Muscle layer of colon (tissue), 2 donors: ENCODE data around the gene TPRX2.
"Not testable (repeated sequence)": the region's sequence is repeated elsewhere in the genome, so short reads cannot be mapped to it uniquely, and the experiment has no call there.

Experiments used
- H3K27ac ChIP-seq: one replicate; pipeline ENCODE4 v1.7.0; 2013; ENCODE audit warnings: low read depth, mild to moderate bottlenecking, low read length, moderate library complexity
- H3K27me3 ChIP-seq, 2 donors: one replicate each; pipeline ENCODE4 v1.7.0; 2013; ENCODE audit warnings: low read length in 2 of 2, mild to moderate bottlenecking in 2 of 2; ENCODE audit not compliant: insufficient read depth in 2 of 2, control insufficient read depth in 1 of 2
- H3K36me3 ChIP-seq: one replicate; pipeline ENCODE4 v1.7.0; 2013; ENCODE audit warnings: mild to moderate bottlenecking, low read length; ENCODE audit not compliant: insufficient read depth
- H3K4me1 ChIP-seq: one replicate; pipeline ENCODE4 v1.7.0; 2013; ENCODE audit warnings: mild to moderate bottlenecking, low read length; ENCODE audit not compliant: insufficient read depth
- H3K4me3 ChIP-seq, 2 donors: one replicate each; pipeline ENCODE4 v1.7.0; 2013; ENCODE audit warnings: low read length in 2 of 2, low read depth in 1 of 2, mild to moderate bottlenecking in 1 of 2, moderate library complexity in 1 of 2
- H3K9ac ChIP-seq: one replicate; pipeline ENCODE4 v1.7.0; 2013; ENCODE audit warnings: low read length
- H3K9me3 ChIP-seq: one replicate; pipeline ENCODE4 v1.7.0; 2013; ENCODE audit warnings: mild to moderate bottlenecking, low read length
- donor health status: abdominal sarcoma.
- donor health status: Adenocarcinoma of cecum.

Gene TPRX2

DNA sequence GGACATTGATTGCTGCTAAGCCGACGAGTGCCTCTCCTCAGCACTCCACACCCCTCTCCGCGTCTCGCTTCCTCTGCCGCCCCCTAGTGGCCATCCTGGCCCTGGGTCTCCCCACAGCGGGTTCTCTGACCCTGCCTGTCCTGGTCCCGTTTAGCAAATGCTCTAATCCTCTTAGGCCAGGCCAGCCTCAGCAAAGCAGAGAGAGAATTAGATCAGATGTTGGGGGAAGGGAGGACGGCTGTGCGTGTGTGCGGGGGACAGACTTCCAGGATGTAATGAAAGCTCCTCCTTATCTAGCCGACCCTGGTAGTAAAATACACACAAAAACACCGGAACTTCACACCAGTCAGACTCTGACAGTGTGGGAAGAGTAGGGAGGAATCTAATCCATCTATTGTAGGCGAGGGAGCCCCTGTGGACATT, 4.5 kb downstream of the TPRX2 start:
- H3K27ac ChIP-seq = no peak overlapping the region
- H3K27me3 ChIP-seq = peaks cover 0 to 6% of the 10 kb centered on the region in 2 donors
- H3K4me3 ChIP-seq = no peak overlapping the region
- no peaks in the 10 kb centered on the region for H3K4me1 ChIP-seq
- H3K9me3 ChIP-seq = no peaks in the 10 kb centered on the region
- no peaks in the 10 kb centered on the region for H3K36me3 ChIP-seq
- no peak overlapping the region for H3K9ac ChIP-seq

DNA sequence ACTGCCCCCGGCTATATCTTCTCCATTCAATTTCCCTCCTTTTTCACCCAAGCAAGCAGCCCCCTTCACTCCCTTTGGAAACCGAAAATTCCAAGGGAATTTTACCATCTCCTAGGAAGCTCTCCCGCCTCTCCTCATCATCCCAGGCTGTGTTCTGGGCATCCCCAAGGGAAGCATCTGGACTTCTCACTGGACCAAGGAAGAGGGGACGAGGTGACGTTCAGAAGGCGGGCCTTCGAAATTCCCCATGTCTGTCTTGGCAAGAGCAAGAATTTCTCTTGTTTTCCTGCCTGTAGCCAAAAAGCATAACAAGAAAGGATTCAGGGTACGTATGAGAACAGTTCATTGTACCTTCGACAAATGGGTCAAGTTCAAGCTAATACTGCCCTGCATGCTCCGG, 6.1 kb downstream of the TPRX2 start:
- no peaks in the 10 kb centered on the region for H3K9me3 ChIP-seq
- no peaks in the 10 kb centered on the region for H3K4me1 ChIP-seq
- H3K27ac ChIP-seq = no peak overlapping the region
- no peak overlapping the region for H3K9ac ChIP-seq
- peaks cover 0 to 6% of the 10 kb centered on the region in 2 donors for H3K27me3 ChIP-seq
- H3K4me3 ChIP-seq = no peak overlapping the region
- no peaks in the 10 kb centered on the region for H3K36me3 ChIP-seq

DNA sequence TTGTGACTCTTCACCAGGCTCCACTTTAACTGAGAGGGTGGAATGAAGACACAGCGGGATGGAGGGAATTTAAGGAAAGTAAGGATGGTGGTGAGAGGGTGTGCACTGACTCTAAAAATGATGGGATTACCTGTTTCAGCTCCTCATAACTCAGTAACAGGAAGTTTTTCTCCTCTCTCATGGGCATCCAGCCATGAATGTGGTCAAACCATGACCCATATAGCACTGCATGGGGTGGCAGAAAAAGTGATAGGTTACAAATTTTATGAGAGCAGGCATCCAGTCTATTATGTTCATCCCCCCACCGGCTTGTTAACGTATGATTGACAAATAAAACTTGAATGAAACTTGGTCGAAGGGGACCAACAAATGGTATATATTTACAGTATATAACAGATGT, 19.9 kb downstream of the TPRX2 start:
- Histone ChIP-seq H3K4me1 (no peaks in the 10 kb centered on the region), H3K9ac (no peak overlapping the region)

DNA sequence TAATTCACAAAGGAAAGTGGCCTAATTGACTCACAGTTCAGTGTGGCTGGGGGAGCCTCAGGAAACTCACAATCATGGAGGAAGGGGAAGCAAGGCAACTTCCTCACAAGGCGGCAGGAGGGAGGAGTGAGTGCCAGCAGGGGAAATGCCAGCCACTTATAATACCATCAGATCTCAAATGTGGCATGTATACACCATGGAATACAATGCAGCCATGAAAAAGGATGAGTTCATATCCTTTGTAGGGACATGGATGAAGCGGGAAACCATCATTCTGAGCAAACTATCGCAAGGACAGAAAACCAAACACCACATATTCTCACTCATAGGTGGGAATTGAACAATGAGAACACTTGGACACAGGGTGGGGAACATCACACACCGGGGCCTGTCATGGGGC, 20.4 kb downstream of the TPRX2 start:
- not testable (repeated sequence) for H3K9ac ChIP-seq, H3K4me1 ChIP-seq, H3K9me3 ChIP-seq, H3K27me3 ChIP-seq, H3K36me3 ChIP-seq, H3K27ac ChIP-seq, H3K4me3 ChIP-seq

More for the DNA sequence above, 19.9 kb downstream of the TPRX2 start:
- H3K9me3 ChIP-seq = no peaks in the 10 kb centered on the region
- H3K27me3 ChIP-seq = no peaks in the 10 kb centered on the region
- H3K27ac ChIP-seq = no peak overlapping the region
- H3K4me3 ChIP-seq = no peak overlapping the region
- H3K36me3 ChIP-seq = no peaks in the 10 kb centered on the region

DNA sequence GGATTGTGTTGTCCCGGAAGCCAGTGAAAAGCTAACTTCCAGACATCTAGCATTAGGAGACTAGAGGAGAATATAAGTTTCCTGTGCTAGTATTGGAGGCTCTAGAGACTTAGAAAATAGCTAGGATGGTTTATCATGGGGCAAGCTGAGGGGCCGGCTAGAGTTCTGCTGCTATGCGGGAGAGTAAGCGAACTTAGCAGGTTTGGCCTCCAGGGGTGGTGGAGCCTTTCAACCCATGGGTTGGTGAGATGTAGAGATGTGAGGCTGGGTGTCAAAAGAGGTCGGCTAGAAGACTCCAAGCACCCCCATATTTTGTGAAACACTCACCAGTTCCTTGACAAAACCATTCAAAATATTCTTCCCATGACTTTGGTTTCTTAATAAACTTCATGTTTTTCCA, 22.7 kb downstream of the TPRX2 start:
- no peak overlapping the region for H3K9ac ChIP-seq

DNA sequence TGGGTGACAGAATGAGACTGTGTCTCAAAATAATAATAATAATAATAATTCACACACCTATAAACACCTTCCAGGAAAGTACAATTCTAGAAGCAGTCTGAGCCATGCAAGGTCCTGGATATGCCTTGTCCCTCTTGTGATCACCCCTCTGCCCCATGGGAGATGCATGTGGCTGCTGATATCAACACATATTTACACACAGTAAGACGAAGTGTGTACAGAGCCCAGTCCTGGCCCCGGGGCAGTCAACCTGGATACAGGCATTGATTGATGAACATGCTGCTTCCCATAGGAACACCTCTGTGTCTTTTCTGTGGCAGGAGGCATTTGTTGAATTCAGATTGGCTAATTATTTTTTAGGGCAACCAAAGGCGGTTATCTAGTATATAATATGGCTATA, 23.9 kb downstream of the TPRX2 start:
- H3K9ac ChIP-seq = no peak overlapping the region
- no peaks in the 10 kb centered on the region for H3K27me3 ChIP-seq
- no peak overlapping the region for H3K4me3 ChIP-seq
- H3K27ac ChIP-seq = no peak overlapping the region
- H3K36me3 ChIP-seq = no peaks in the 10 kb centered on the region
- no peaks in the 10 kb centered on the region for H3K4me1 ChIP-seq
- no peaks in the 10 kb centered on the region for H3K9me3 ChIP-seq

More for the DNA sequence above, 22.7 kb downstream of the TPRX2 start:
- Histone ChIP-seq H3K4me3 (no peak overlapping the region), H3K27ac (no peak overlapping the region), H3K4me1 (no peaks in the 10 kb centered on the region), H3K27me3 (no peaks in the 10 kb centered on the region), H3K36me3 (no peaks in the 10 kb centered on the region), H3K9me3 (no peaks in the 10 kb centered on the region)

DNA sequence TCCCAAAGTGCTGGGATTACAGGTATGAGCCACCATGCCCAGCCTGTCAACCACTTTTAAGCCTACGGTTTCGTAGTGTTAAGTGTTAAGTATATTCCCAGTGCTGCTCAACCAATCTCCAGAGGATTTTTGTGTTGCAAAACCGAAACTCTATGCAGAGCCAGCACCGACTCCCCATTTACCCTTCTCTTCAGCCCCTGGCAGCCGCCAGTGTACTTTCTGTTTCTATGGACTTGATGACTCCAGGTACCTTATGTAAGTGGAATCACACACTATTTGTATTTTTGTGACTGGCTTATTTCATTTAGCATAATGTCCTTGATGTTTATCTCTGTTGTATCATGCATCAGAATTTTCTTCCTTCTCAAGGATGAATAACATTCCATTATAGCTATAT, 26.0 kb downstream of the TPRX2 start:
- no peaks in the 10 kb centered on the region for H3K27me3 ChIP-seq
- H3K36me3 ChIP-seq = no peaks in the 10 kb centered on the region
- H3K4me3 ChIP-seq = no peak overlapping the region
- H3K4me1 ChIP-seq = no peaks in the 10 kb centered on the region
- H3K27ac ChIP-seq = no peak overlapping the region
- no peaks in the 10 kb centered on the region for H3K9me3 ChIP-seq
- no peak overlapping the region for H3K9ac ChIP-seq

DNA sequence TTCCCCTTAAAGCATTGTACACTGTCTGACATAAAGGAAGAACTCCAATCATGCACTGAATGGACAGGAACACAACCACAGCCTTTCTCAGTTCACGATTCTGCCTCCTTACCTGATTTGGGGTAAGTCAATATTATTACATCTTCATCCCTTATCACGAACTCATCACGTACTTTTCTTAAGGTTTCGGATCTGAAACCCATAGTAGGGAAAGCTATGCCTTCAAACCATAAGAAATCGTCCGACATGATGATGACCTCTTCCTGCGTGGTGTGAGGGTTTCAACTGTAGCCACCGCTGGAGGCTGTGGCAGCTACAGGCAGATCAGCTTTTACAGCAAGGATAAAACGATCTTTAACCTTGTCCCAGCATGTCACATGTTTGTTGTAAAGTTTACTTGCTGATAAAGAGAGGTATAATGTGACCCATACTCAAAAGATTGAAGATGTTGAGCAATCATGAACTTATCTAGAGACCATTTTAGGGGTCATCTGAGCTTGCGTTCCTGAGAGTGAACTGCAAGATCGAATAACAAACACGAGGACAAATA, 27.1 kb downstream of the TPRX2 start, which contains the start of gene SULT2A1:
Gene SULT2A1, minus strand, starts transcription at position 306 of the 550 bp plus-strand sequence. Its CDS starts 58 bp downstream, at position 248.
- Histone ChIP-seq H3K9ac (no peak within 1 kb of the TSS), H3K27ac (no peak within 1 kb of the TSS), H3K4me1 (no peaks in the 10 kb centered on the region)

DNA sequence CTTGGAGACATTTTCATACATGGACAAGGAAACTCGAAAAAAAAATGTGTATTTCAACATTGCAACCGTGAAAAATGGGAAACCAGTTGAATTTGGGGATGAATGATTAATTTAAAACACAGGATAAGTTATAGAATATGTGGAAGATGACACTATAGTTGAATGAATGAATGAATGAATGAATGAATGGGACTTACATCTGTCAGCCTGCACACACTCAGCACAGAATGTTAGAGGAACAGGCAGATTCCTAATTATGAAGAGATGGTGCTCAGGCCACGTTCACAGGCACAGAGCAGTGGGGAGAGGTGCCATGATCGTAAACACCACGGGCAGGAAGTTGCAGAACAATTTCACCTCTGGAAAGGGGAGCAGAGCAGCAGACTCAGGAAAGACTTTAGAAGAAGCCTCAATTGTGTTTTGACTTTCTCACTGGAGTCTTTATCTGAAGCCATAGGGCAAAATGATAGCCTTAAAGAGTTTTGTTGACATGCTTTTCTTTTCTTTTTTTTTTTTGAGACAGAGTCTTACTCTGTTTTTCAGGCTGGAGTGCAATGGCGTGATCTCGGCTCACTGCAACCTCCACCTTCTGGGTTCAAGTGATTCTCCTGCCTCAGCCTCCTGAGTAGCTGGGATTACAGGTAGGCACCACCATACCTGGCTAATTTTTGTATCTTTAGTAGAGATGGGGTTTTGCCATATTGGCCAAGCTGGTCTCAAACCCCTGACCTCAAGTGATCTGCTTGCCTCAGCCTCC, 32.0 kb downstream of the TPRX2 start:
- Histone ChIP-seq H3K4me1 (no peaks in the 10 kb centered on the region), H3K9ac (no peak overlapping the region), H3K27ac (no peak overlapping the region), H3K36me3 (no peaks in the 10 kb centered on the region), H3K4me3 (no peak overlapping the region), H3K27me3 (no peaks in the 10 kb centered on the region), H3K9me3 (no peaks in the 10 kb centered on the region)

More for the DNA sequence above, 27.1 kb downstream of the TPRX2 start, which contains the start of gene SULT2A1:
- H3K9me3 ChIP-seq = no peaks in the 10 kb centered on the region
- no peaks in the 10 kb centered on the region for H3K36me3 ChIP-seq
- H3K4me3 ChIP-seq = no peak within 1 kb of the TSS
- no peaks in the 10 kb centered on the region for H3K27me3 ChIP-seq

DNA sequence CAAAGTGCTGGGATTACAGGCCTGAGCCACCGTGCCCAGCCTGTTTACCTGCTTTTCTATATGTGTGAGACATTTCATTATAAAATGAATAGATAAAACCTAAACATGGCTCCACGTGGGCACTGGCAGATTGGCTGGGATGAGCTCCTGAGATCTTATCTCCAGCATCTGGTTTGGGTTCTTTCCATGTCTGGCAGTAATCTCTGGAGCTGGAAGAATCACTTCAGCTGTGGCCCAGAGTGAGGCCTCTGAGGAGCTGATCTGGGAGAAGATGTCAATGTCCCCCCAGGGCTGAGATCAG, 32.5 kb downstream of the TPRX2 start:
- no peaks in the 10 kb centered on the region for H3K27me3 ChIP-seq
- H3K9me3 ChIP-seq = peaks cover 3% of the 10 kb centered on the region
- no peaks in the 10 kb centered on the region for H3K36me3 ChIP-seq
- H3K9ac ChIP-seq = no peak overlapping the region
- no peak overlapping the region for H3K27ac ChIP-seq
- H3K4me1 ChIP-seq = no peaks in the 10 kb centered on the region
- no peak overlapping the region for H3K4me3 ChIP-seq

DNA sequence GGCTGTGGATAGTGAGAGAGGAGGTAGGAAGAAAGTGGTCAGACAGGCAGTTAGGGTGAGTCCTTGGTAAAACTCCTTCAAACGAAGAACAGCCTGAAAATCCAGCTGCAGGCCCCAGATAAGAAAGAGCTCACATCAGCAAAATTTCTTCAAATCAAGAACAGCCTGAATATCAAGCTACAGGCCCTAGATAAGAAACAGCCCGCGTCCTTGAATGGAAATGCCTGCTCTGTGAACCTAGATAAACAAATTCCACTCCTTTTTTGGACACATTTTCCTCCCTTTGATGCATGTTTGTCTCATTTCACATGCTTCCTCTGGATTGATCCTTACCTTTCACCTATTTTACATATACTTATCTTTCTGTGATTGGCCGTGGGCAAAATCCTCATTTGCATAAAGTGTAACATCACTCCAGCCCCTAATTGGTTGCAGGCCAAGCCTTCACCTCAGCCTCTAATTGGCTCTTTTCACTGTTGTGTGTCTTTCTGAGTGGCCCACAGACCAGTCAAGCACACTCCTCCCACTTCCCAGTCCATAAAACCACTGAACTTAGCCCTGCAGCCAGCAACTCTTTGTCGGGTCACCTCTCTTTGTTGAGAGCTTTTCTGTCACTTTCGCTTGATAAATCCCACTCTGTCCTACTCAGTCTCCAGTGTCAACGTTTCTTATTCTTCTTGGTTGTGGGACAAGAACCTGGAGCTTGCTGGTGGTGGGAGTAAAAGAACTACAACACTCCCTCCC, 33.1 kb downstream of the TPRX2 start:
- H3K4me1 ChIP-seq = no peaks in the 10 kb centered on the region
- no peaks in the 10 kb centered on the region for H3K36me3 ChIP-seq
- H3K4me3 ChIP-seq = no peak overlapping the region
- H3K9ac ChIP-seq = no peak overlapping the region
- H3K27ac ChIP-seq = no peak overlapping the region
- H3K27me3 ChIP-seq = no peaks in the 10 kb centered on the region
- H3K9me3 ChIP-seq = peaks cover 3% of the 10 kb centered on the region
